CD4-positive, alpha-beta T cell treated with Interleukin-2 at 100 ng/mL for 4 hours (primary cell): Measurements from ENCODE around the gene XNDC1N.
A peak's percentile ranks its signal among the peaks of the same experiment; 100 is the strongest.
"Not testable (repeated sequence)": the region's sequence is repeated elsewhere in the genome, so short reads cannot be mapped to it uniquely, and the experiment has no call there.

Experiments used
- DNase-seq: peaks from one replicate; pipeline ENCODE4 v3.0.0-alpha.2; 2020; ENCODE audit warnings: low spot score

The XNDC1N gene

GRCh38 chr11:71931245-71931602, 2.8 kb upstream of the XNDC1N start:
- peak; percentile 1 for DNase-seq

- no peak for DNase-seq
Observed at GRCh38 chr11:71930556-71931244, 2.3 kb upstream of the XNDC1N start.

- no peak for DNase-seq
Observed at GRCh38 chr11:71929491-71929890, 1.1 kb upstream of the XNDC1N start.

GRCh38 chr11:71928737-71929443, 496 bp upstream of the XNDC1N start, which contains the start of gene RNF121:
Gene RNF121 (plus strand): TSS chr11:71929046. CDS start chr11:71929062, 16 bp downstream.
- peak; percentile 97 for DNase-seq

- no peak for DNase-seq
Observed at GRCh38 chr11:71917646-71918140, 10.7 kb downstream of the XNDC1N start.

GRCh38 chr11:71914617-71915189, 13.7 kb downstream of the XNDC1N start:
- no peak for DNase-seq

GRCh38 chr11:71913756-71914526, 14.5 kb downstream of the XNDC1N start:
- no peak for DNase-seq

GRCh38 chr11:71911986-71912340, 16.4 kb downstream of the XNDC1N start:
- DNase-seq: not testable (repeated sequence)

GRCh38 chr11:71911321-71911985, 16.9 kb downstream of the XNDC1N start:
- peak; percentile 19 for DNase-seq

- not testable (repeated sequence) for DNase-seq
Observed at GRCh38 chr11:71910775-71911174, 17.6 kb downstream of the XNDC1N start.

GRCh38 chr11:71908218-71908617, 20.2 kb downstream of the XNDC1N start:
- DNase-seq: no peak

- DNase-seq: not testable (repeated sequence)
Observed at GRCh38 chr11:71901137-71901536, 27.3 kb downstream of the XNDC1N start.

GRCh38 chr11:71895961-71896360, 32.4 kb downstream of the XNDC1N start:
- no peak for DNase-seq

GRCh38 chr11:71889181-71889872, 39.1 kb downstream of the XNDC1N start:
- not testable (repeated sequence) for DNase-seq

- DNase-seq: not testable (repeated sequence)
Observed at GRCh38 chr11:71888335-71889010, 39.9 kb downstream of the XNDC1N start.

- not testable (repeated sequence) for DNase-seq
Observed at GRCh38 chr11:71885806-71886205, 42.6 kb downstream of the XNDC1N start.
